ENCODE results near the gene BICC1. TPM values are rescaled to one million over a fixed set of nuclear protein-coding genes. Genes with fewer than 3 reads are reported as not detected.

Gene BICC1
- polyA plus RNA-seq, 3 donors = 0.02 to 0.24 (median 0.14) TPM

DNA sequence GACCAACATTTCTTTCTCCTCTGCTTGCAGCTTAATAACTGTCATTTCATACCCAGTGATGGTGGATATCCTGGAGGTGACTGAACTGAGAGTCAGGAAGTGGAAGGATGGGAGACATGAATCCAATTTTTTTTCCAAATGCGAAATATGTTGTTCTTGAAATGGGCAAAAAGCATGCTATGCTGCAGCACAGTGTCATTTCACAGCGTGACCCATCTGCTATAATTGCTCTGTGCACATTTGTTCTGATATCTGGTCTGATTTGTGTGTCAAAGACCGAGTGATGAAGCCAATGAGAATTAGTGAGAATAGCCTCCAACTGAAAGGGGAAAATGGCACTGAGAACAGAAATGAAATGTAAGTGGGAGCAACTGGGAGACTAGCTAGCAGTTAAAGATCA, 334.2 kb downstream of the BICC1 start:
- H3K27me3 Mint-ChIP-seq (ENCODE audit: low read depth in 3 of 3) = no peaks in the 10 kb centered on the region
- H4K20me1 ChIP-seq (ENCODE audit: insufficient read depth, low read length) = no peaks in the 10 kb centered on the region
- WGBS (ENCODE audit: insufficient coverage) = 82% methylated on average over 3 of the region's 3 CpGs

DNA sequence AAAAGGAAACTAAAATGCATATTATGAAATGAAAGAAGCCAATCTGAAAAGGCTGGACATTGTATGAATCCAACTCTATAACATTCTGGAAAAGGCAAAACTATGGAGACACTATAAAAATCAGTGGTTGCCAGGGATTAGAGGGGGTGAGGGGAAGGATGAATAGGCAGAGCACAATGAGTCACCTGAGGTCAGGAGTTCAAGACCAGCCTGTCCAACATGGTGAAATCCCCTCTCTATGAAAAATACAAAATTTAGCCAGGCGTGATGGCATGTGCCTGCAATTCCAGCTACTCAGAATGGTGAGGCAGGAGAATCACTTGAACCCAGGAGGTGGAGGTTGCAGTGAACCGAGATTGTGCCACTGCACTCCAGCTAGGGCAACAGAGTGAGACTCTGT, 338.9 kb downstream of the BICC1 start:
- Histone ChIP-seq H3K4me3 (replicated peaks in 1 of 3; ENCODE audit: low read depth in 2 of 3, low read length in 3 of 3) (no peak overlapping the region), H3K4me2 (replicated peaks; ENCODE audit: extremely low read depth, low read length, poor library complexity, severe bottlenecking) (no peak overlapping the region), H3K9me3 (replicated peaks in 1 of 2; ENCODE audit: control insufficient read depth in 1 of 2, insufficient read depth in 1 of 2, low read length in 2 of 2) (no peaks in the 10 kb centered on the region), H3K27me3 (ENCODE audit: control insufficient read depth in 2 of 2, insufficient read depth in 2 of 2, low read length in 2 of 2) (no peaks in the 10 kb centered on the region), H2AFZ (ENCODE audit: insufficient read depth, low read depth, low read length, poor library complexity, severe bottlenecking) (no peak overlapping the region), H3K36me3 (replicated peaks in 1 of 2; ENCODE audit: control insufficient read depth in 1 of 2, insufficient read depth in 2 of 2, low read length in 2 of 2) (no peaks in the 10 kb centered on the region), H4K20me1 (ENCODE audit: insufficient read depth, low read length) (no peaks in the 10 kb centered on the region), H3K27ac (ENCODE audit: low read depth in 1 of 2, low read length in 2 of 2) (no peak overlapping the region), H3K79me2 (ENCODE audit: insufficient read depth, low read length) (no peaks in the 10 kb centered on the region), H3K4me1 (ENCODE audit: control insufficient read depth in 1 of 2, insufficient read depth in 2 of 2, low read length in 2 of 2) (no peaks in the 10 kb centered on the region), H3K9ac (ENCODE audit: insufficient read depth, low read length, poor library complexity, severe bottlenecking) (no peak overlapping the region)
- intact Hi-C loops (cut with micrococcal nuclease) = no loop called here
- 80% methylated on average over 1 of the region's 2 CpGs for WGBS (ENCODE audit: insufficient coverage)
- no peak overlapping the region for H3K27ac Mint-ChIP-seq
- H3K9me3 Mint-ChIP-seq = peaks cover 3 to 17% (median 8%) of the 10 kb centered on the region in 7 donors
- H3K4me3 Mint-ChIP-seq = no peak overlapping the region
- no peaks in the 10 kb centered on the region for H3K4me1 Mint-ChIP-seq
- no peaks in the 10 kb centered on the region for H3K36me3 Mint-ChIP-seq
- peaks cover 0 to 4% (median 0%) of the 10 kb centered on the region in 3 donors for H3K27me3 Mint-ChIP-seq (ENCODE audit: low read depth in 3 of 3)
- TF ChIP-seq, protein P1, sequence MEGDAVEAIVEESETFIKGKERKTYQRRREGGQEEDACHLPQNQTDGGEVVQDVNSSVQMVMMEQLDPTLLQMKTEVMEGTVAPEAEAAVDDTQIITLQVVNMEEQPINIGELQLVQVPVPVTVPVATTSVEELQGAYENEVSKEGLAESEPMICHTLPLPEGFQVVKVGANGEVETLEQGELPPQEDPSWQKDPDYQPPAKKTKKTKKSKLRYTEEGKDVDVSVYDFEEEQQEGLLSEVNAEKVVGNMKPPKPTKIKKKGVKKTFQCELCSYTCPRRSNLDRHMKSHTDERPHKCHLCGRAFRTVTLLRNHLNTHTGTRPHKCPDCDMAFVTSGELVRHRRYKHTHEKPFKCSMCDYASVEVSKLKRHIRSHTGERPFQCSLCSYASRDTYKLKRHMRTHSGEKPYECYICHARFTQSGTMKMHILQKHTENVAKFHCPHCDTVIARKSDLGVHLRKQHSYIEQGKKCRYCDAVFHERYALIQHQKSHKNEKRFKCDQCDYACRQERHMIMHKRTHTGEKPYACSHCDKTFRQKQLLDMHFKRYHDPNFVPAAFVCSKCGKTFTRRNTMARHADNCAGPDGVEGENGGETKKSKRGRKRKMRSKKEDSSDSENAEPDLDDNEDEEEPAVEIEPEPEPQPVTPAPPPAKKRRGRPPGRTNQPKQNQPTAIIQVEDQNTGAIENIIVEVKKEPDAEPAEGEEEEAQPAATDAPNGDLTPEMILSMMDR (IDR thresholded peaks at IDR 0.05) = no peak
- no peak for DNase-seq

More for the DNA sequence above, 334.2 kb downstream of the BICC1 start:
- no peak overlapping the region for H3K4me2 ChIP-seq (replicated peaks; ENCODE audit: extremely low read depth, low read length, poor library complexity, severe bottlenecking)
- no peak for DNase-seq
- H2AFZ ChIP-seq (ENCODE audit: insufficient read depth, low read depth, low read length, poor library complexity, severe bottlenecking) = no peak overlapping the region
- Mint-ChIP-seq H3K36me3 (no peaks in the 10 kb centered on the region), H3K9me3 (peaks cover 5 to 15% (median 12%) of the 10 kb centered on the region in 7 donors), H3K27ac (no peak overlapping the region), H3K4me3 (no peak overlapping the region), H3K4me1 (no peaks in the 10 kb centered on the region)
- intact Hi-C loops (cut with micrococcal nuclease) = no loop called here
- H3K4me3 ChIP-seq (replicated peaks in 1 of 3; ENCODE audit: low read depth in 2 of 3, low read length in 3 of 3) = no peak overlapping the region
- no peaks in the 10 kb centered on the region for H3K27me3 ChIP-seq (ENCODE audit: control insufficient read depth in 2 of 2, insufficient read depth in 2 of 2, low read length in 2 of 2)
- no peak overlapping the region for H3K27ac ChIP-seq (ENCODE audit: low read depth in 1 of 2, low read length in 2 of 2)
- TF ChIP-seq, protein P1 (IDR thresholded peaks at IDR 0.05) = no peak
- no peaks in the 10 kb centered on the region for H3K4me1 ChIP-seq (ENCODE audit: control insufficient read depth in 1 of 2, insufficient read depth in 2 of 2, low read length in 2 of 2)
- no peaks in the 10 kb centered on the region for H3K79me2 ChIP-seq (ENCODE audit: insufficient read depth, low read length)
- no peaks in the 10 kb centered on the region for H3K36me3 ChIP-seq (replicated peaks in 1 of 2; ENCODE audit: control insufficient read depth in 1 of 2, insufficient read depth in 2 of 2, low read length in 2 of 2)
- H3K9me3 ChIP-seq (replicated peaks in 1 of 2; ENCODE audit: control insufficient read depth in 1 of 2, insufficient read depth in 1 of 2, low read length in 2 of 2) = peaks cover 0 to 3% of the 10 kb centered on the region in 2 donors
- H3K9ac ChIP-seq (ENCODE audit: insufficient read depth, low read length, poor library complexity, severe bottlenecking) = no peak overlapping the region
